SHP77 treated with DMSO at 0.1 percent for 48 hours (cell line): ENCODE results near the gene ARHGEF38.

Experiments
- DNase-seq: peaks from one replicate; lab custom pipeline; 2025; lab: John Stamatoyannopoulos, UW

ARHGEF38 gene

DNA sequence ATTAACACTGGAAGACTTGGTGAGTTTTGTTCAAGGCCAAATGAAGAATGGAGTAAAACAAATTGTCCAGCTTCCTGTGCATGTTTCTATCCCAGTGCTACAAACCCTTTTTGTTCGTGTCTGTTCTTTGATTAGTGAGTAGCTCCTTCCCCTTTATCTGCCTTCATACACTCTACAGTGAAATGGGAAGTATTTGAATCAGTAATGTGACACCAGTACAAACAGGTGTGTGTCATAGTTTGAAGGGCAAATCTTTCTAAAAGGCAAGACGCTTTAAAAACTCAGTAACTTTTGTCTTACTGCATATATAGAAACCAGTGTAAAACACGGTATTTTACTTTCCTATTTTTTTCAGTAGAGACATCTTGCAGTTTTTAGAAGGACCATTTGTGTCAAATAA is 5.9 kb downstream of the ARHGEF38 start:
- DNase-seq, result no peak

- DNase-seq, result no peak
Measured at GRCh38 chr4:105560421-105560848, 8.0 kb downstream of the ARHGEF38 start.

- no peak for DNase-seq
Measured at GRCh38 chr4:105563352-105563751, 10.9 kb downstream of the ARHGEF38 start.

DNA sequence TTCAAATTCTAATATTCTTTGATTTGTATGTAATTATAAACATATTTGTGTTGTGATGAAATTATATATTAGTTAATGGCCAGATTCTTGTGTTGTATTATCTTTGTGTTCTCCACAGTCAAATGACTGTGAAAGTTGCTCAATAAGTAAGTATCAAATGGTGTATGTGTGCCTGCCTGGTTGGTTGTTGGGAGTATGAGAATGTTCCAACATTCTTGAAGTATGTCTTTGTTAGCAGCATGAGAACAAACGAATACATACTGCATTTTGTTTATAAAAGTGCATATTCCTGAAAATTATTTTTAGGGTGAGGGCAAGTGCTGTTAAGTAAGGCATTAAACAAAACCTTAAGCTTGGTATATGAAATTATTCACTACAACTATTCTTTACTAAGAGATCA is 16.2 kb downstream of the ARHGEF38 start:
- no peak for DNase-seq

- peak; percentile 22 for DNase-seq
Measured at GRCh38 chr4:105569057-105569865, 16.8 kb downstream of the ARHGEF38 start.

- DNase-seq, result no peak
Measured at GRCh38 chr4:105569866-105570236, 17.4 kb downstream of the ARHGEF38 start.

- no peak for DNase-seq
Measured at GRCh38 chr4:105572296-105572695, 19.9 kb downstream of the ARHGEF38 start.

GRCh38 chr4:105586638-105587328 is 34.4 kb downstream of the ARHGEF38 start:
- DNase-seq, result no peak

GRCh38 chr4:105587841-105588240 is 35.4 kb downstream of the ARHGEF38 start:
- no peak for DNase-seq

DNA sequence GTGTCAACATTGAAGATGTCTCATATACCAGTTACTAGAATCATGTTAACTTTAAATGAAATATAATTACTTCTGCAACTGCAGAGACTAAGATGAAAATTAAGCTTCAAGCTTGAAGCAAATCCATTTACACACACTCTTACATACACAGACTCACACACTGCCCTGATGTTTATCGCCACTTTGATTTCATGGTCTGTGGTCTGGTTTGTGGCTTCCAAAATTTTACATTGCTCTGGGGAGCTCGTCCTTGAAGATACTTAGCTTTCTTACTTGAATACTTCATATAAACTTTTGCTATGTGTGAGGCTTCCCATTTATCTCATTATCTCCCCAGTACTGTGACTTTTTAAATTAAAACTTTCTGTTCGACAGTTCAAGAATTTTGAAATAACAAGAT is 35.8 kb downstream of the ARHGEF38 start:
- no peak for DNase-seq

DNA sequence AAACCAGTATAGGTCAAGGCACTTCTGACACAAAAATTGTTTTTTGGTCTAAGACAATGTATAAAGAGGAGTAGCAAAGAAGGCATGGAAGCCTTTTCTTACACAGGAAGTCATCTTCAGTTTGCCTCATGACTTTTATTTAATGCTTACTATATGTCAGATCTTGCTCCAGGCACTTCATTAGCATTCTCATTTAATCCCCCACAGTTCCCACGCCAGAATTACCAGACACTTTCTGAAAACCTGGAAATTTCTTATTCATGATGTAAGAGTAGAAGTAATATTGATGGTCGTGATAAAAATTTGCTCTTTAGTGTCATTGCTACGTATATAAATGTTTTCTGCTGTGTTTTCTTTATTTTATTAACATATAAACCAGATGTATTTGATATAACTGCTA is 39.2 kb downstream of the ARHGEF38 start:
- DNase-seq, result no peak

- DNase-seq, result no peak
Measured at GRCh38 chr4:105594099-105595010, 41.9 kb downstream of the ARHGEF38 start.

- DNase-seq, result no peak
Measured at GRCh38 chr4:105596684-105597083, 44.3 kb downstream of the ARHGEF38 start.

GRCh38 chr4:105598052-105598451 is 45.6 kb downstream of the ARHGEF38 start:
- no peak for DNase-seq

- DNase-seq, result no peak
Measured at GRCh38 chr4:105598787-105599186, 46.4 kb downstream of the ARHGEF38 start.

GRCh38 chr4:105599482-105599881 is 47.1 kb downstream of the ARHGEF38 start:
- DNase-seq, result no peak

GRCh38 chr4:105599932-105600655 is 47.7 kb downstream of the ARHGEF38 start:
- DNase-seq, result no peak

DNA sequence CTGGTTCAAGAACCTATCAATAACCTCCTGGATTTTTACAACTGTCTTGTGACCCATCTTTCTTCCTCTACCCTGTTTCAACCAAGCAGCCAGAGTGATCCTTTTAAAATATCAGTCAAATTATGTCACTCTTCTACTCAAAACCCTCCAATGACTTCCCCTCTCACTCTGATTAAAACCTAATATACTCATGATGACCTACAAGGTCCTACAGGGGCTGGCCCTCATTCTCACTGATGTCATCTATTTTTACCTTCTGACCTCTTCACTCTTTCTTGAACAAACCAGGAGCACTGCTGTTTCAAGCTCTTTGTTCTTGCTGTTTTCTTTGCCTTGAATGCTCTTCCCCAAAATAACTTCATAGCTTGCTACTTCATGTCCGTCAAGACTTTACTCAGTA is 48.5 kb downstream of the ARHGEF38 start:
- no peak for DNase-seq

GRCh38 chr4:105601406-105601805 is 49.0 kb downstream of the ARHGEF38 start:
- DNase-seq, result no peak

- DNase-seq, result no peak
Measured at GRCh38 chr4:105603158-105603557, 50.7 kb downstream of the ARHGEF38 start.

DNA sequence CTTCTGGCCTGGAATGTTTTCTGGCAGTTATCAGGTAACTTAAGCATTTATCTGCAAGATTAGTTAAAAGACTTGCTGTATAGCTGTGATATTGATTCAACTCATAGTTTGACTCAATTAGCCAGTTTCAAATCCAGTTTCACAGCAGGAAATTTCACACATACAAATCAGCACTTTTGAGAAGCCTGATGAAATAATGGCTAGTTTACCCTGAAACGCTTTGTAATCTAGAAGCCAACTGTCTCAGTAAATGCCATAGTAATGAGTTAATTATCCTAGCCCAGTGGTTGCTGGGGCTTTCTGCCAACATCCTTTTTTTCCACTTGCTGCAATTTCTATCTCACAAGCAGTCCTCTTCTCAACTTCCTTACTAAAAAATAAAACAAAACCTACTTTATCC is 53.1 kb downstream of the ARHGEF38 start:
- no peak for DNase-seq

- DNase-seq, result no peak
Measured at GRCh38 chr4:105607876-105608275, 55.5 kb downstream of the ARHGEF38 start.
